HG03378 (cell line): ENCODE data around the gene PLAU.
"Not testable (repeated sequence)": the region's sequence is repeated elsewhere in the genome, so short reads cannot be mapped to it uniquely, and the experiment has no call there.

Source experiments
- ATAC-seq: cut with Tn5 transposase; IDR thresholded peaks from one replicate; pipeline ENCODE4 v1.9.1; 2021; ENCODE audit warnings: mild to moderate bottlenecking, moderate library complexity; ENCODE audit not compliant: unreplicated experiment

PLAU gene

GRCh38 chr10:73876566-73876965 lies 34.4 kb upstream of the PLAU start:
- no peak for ATAC-seq

DNA sequence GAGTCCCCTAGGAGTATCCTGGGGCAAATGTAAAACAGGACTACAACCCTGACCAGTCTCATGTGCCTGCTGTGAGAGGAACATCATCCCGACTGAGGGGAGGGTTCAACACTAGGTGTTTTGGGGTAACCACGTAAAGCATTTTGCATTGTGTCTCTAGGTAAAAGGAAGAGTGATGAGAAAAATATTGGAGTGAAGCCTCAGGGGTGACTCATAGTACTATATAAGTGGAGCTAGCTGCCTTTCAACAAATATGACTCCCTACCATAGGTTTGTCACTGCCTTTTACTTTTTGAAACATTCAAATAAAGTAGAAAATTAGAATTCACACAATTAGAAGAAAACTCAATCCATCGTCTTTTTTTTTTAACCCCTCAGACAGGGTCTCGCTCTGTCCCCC lies 34.0 kb upstream of the PLAU start:
- ATAC-seq: no peak

DNA sequence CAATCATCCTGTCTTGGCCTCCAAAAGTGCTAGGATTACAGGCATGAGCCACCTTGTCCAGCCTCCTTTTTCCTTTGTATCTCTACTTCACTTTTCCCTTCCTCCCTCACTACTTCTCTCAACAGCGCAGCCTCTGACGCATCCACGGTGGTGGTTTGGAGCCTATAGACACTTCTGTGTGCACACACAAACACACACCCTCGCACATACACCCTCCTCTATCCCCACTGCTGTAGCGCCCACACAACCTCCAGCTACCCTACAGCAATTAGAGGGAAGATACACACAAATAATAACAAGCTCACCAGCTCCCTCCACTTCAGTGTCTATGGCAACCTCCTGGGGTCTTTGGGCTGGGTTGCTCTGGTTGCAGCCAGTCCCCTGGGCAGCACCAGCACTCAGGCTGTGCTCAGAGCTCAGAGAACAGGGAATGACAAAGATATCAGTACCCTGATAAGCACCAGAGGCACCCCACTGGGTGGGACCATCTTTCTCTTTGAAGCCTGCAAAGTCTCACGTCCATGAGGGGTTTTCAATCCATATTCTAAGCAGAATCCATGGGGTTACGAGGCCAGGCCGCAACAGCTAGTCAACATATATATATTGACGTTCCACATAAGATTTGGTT lies 33.3 kb upstream of the PLAU start:
- no peak for ATAC-seq

DNA sequence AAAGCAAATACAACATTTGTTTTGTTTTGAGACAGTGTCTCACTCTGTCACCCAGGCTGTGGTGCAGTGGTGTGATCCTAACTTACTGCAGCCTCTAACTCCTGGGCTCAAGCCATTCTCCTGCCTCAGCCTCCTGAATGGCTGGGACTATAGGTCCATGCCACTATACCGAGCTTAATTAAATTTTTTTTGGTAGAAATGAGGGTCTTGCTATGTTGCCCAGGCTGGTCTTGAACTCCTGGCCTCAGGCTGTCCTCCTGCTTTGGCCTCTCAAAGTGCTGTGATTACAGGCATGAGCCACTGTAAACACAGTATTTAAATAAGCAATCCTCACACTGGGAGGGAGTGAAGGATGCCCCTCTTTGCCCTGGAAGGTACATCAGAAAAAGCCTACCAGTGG lies 32.6 kb upstream of the PLAU start:
- ATAC-seq: no peak

- peak; percentile 79 for ATAC-seq
These were observed 31.4 kb upstream of the PLAU start for GRCh38 chr10:73879296-73880173.

- no peak for ATAC-seq
These were observed 29.6 kb upstream of the PLAU start for GRCh38 chr10:73881221-73881919.

GRCh38 chr10:73884017-73884416 lies 26.9 kb upstream of the PLAU start:
- no peak for ATAC-seq

- ATAC-seq: peak; percentile 73
These were observed 24.8 kb upstream of the PLAU start for GRCh38 chr10:73886085-73886529.

DNA sequence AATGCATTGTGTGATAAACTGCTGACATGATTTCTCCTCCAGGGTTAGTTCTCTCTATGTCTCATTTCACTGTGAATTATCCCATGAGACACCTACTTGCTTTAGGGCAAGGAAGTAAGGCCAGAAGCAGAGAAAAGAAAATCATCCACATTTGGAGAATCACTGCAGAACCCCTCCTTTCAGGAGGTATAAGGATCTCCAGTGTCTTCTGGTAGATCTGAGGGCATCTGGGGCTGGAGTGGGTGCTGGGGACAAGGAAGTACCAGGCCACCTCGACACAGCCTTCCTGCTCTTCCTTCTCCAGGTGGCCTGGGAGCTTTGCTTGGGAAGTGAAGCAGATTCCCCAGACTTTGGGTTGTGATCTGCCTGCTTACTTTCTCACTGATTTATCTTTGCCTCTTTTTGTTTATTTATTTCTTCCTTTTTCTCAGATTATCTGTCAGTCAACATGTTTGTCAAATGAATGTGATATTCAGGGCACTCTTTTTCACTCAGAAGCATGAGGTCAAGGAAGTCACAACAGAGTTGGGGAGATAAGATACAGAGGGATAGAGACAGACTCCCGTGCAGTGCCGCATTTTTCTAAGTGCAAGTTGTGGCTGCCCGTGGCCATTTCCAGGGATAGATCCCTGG lies 24.2 kb upstream of the PLAU start:
- no peak for ATAC-seq

DNA sequence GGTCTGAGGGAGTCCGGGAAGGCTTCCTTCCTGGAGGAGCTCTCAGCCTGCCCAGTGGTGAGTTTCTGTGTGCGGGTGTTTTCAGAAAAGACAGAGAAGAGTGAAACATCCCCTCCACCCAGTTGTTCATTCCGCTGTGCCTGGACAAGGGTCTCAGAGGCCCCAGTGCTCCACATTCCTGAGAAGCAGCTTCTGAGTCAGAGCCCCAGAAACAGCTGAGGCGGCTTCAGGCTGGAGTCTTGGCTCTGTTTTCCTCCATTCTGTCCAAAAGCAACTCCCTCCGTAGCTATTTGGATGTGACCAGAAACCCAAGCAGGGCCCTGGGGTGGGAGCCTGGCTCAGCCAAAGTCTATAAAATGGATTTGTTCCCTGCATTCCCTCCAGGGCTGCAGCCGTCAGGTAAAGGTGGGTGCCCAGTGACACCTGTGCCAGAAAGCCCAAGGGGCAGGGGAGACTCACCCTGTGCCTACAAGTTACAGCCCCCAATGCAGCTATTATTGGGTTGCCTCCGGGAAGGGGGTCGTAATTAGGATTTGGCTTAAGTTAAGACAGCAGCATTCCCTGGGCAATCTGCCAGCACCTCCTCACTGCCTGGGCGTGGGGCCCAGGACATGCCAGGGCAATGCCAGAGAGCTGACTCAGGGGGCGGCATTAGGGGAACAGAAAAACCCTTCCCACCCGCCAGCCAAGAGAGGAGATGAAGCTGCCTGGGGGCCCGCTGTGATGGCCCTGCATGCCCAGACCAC lies 23.5 kb upstream of the PLAU start:
- ATAC-seq: no peak

GRCh38 chr10:73888514-73888913 lies 22.4 kb upstream of the PLAU start:
- no peak for ATAC-seq

DNA sequence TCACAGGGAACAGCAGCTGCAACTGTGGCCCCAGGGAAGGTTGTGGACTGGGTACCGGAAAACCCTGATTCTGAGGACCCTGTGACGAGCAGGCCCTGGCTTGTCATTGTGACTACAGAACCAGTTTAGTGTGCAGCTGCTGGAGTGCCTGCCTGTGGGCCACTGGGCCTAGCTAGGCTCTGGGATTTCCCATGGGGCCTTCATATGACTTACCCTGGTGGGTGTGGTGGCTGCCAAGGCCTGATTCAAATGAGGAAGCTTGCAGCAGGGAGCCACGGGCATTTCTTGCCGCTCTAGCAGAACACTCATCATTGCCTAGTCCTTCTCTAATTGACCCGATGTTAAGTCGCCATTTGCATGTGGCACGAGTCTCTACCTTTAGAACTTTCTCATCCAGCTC lies 21.9 kb upstream of the PLAU start:
- no peak for ATAC-seq

DNA sequence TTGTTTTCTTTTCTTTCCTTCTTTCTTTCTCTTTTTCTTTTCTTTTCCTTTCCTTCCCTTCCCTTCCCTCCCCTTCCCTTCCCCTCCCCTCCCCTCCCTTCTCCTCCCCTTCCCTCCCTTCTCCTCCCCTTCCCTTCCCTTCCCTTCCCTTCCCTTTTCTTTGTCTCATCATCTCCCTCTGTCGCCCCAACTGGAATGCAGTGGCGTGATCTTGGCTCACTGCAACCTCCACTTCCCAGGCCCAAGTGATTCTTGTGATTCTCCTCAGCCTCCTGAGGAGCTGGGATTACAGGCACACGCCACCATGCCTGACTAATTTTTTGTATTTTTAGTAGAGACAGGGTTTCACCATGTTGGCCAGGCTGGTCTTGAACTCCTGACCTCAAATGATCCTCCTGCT lies 21.5 kb upstream of the PLAU start:
- ATAC-seq: not testable (repeated sequence)

DNA sequence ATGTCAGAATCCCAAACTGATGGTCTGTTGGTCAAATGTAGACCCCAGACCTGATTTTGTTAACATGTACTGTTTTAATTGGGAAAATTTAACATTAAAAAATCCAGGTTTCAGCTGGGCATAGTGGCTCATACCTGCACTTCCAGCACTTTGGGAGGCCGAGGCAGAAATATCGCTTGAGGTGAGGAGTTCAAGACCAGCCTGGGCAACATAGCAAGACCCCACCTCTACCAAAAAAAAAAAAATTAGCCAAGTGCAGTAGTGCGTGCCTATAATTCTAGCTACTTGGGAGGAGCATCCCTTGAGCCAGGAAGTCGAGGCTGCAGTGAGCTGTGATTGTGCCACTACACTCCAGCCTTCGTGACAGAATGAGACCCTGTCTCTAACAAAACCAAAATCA lies 20.7 kb upstream of the PLAU start:
- ATAC-seq: no peak

DNA sequence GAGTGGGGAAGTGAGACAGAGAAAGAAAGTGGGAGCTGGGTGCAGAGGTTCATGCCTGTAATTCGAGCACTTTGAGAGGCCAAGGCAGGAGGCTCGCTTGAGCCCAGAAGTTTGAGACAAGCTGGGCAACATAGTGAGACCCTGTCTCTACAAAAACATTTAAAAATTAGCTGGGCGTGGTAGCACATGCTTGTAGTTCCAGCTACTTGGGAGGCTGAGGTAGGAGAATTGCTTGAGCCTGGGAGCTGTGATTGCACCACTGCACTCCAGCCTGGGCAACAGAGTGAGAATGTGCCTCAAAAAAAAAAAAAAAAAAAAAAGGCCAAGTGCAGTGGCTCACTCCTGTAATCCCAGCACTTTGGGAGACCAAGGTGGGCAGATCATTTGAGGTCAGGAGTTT lies 20.1 kb upstream of the PLAU start:
- not testable (repeated sequence) for ATAC-seq

DNA sequence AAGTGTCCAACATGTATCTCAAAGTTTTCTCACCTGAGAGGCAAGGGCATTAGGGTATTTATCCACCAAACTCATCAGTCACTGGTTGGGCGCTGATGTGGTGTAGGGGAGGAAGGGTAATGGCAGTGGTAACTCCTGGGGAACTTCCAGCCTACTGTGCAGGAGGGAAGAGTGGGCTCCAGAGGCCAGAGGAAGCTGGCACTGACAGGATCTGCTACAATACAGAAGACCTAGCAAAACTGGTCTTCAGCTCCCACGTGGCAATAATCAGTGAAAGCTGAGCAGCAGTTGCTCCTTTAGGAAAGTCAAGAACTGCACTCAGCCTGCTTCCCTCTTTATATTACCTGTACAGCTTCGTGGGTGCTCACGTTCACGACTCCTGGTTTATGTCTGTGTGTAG lies 19.4 kb upstream of the PLAU start:
- ATAC-seq: no peak

GRCh38 chr10:73892310-73893030 lies 18.5 kb upstream of the PLAU start:
- ATAC-seq: no peak

DNA sequence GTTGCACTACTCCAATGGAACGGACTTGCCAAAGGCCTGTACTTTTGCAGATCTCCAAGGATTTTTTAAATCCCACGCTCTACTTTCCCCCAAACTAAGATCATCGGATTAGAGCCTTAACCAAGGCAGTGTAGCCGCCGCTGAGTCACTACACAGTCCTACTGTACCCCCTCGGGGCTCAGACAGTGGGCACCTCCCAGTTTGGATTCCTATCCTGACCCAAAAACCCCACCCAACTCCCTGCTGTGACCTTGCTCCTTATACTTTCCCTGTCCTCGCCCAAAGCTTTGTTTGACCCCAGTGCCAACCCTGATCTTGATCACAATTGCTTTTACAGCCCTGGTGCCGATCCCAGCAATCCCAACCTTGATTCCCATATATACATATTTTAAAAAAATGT lies 17.5 kb upstream of the PLAU start:
- no peak for ATAC-seq

GRCh38 chr10:73894245-73894971 lies 16.5 kb upstream of the PLAU start:
- ATAC-seq: no peak
